ENCODE results near the gene GPC3.

GPC3 gene

DNA sequence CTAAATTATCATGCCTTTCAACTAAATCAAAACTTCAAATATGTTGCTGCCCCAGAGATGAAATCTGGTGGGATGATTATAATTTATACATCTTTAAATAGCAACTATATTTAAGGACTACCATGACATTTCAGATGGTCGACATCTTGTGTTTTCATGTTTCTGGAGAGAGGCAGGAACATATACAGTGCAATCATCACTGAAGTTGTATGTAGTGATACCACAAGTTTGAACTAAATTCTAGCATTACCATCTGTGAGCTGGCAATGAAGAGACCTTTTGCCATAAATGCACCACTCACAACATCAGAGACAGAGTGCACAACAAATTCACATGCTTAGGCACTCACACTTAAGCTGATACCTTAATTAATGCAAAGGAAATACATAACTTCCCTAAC lies 373.7 kb downstream of the GPC3 start:
- Histone ChIP-seq H3K36me3 (ENCODE audit: control insufficient read depth, insufficient read depth, low read length) (no peaks in the 10 kb centered on the region), H3K4me1 (ENCODE audit: control insufficient read depth, insufficient read depth, low read length) (no peaks in the 10 kb centered on the region), H3K27me3 (ENCODE audit: control insufficient read depth, insufficient read depth, low read length) (no peaks in the 10 kb centered on the region), H3K9me3 (ENCODE audit: control insufficient read depth, insufficient read depth, low read length) (no peaks in the 10 kb centered on the region), H3K4me3 (ENCODE audit: low read length) (no peak overlapping the region), H3K27ac (ENCODE audit: low read length) (no peak overlapping the region)
- WGBS (ENCODE audit: insufficient coverage, insufficient read length), result no CpG with 5 or more reads among the region's 1 CpG
- no peak for DNase-seq (ENCODE audit: low read depth, low spot score)

GRCh38 chrX:133610056-133610455 lies 375.3 kb downstream of the GPC3 start:
- Histone ChIP-seq H3K4me1 (ENCODE audit: control insufficient read depth, insufficient read depth, low read length) (no peaks in the 10 kb centered on the region), H3K27ac (ENCODE audit: low read length) (no peak overlapping the region), H3K9me3 (ENCODE audit: control insufficient read depth, insufficient read depth, low read length) (no peaks in the 10 kb centered on the region), H3K36me3 (ENCODE audit: control insufficient read depth, insufficient read depth, low read length) (no peaks in the 10 kb centered on the region), H3K4me3 (ENCODE audit: low read length) (no peak overlapping the region), H3K27me3 (ENCODE audit: control insufficient read depth, insufficient read depth, low read length) (no peaks in the 10 kb centered on the region)
- no CpG with 5 or more reads among the region's 1 CpG for WGBS (ENCODE audit: insufficient coverage, insufficient read length)
- no peak for DNase-seq (ENCODE audit: low read depth, low spot score)

GRCh38 chrX:133609166-133609565 lies 376.2 kb downstream of the GPC3 start:
- Histone ChIP-seq H3K36me3 (ENCODE audit: control insufficient read depth, insufficient read depth, low read length) (no peaks in the 10 kb centered on the region), H3K27ac (ENCODE audit: low read length) (no peak overlapping the region), H3K27me3 (ENCODE audit: control insufficient read depth, insufficient read depth, low read length) (no peaks in the 10 kb centered on the region), H3K4me3 (ENCODE audit: low read length) (no peak overlapping the region), H3K9me3 (ENCODE audit: control insufficient read depth, insufficient read depth, low read length) (no peaks in the 10 kb centered on the region), H3K4me1 (ENCODE audit: control insufficient read depth, insufficient read depth, low read length) (no peaks in the 10 kb centered on the region)
- WGBS (ENCODE audit: insufficient coverage, insufficient read length), result no CpG with 5 or more reads among the region's 4 CpGs
- no peak for DNase-seq (ENCODE audit: low read depth, low spot score)

GRCh38 chrX:133608406-133608805 lies 377.0 kb downstream of the GPC3 start:
- H3K4me3 ChIP-seq (ENCODE audit: low read length), result no peak overlapping the region
- H3K27me3 ChIP-seq (ENCODE audit: control insufficient read depth, insufficient read depth, low read length), result no peaks in the 10 kb centered on the region
- no CpG with 5 or more reads among the region's 2 CpGs for WGBS (ENCODE audit: insufficient coverage, insufficient read length)
- no peaks in the 10 kb centered on the region for H3K4me1 ChIP-seq (ENCODE audit: control insufficient read depth, insufficient read depth, low read length)
- H3K27ac ChIP-seq (ENCODE audit: low read length), result no peak overlapping the region
- no peaks in the 10 kb centered on the region for H3K36me3 ChIP-seq (ENCODE audit: control insufficient read depth, insufficient read depth, low read length)
- H3K9me3 ChIP-seq (ENCODE audit: control insufficient read depth, insufficient read depth, low read length), result no peaks in the 10 kb centered on the region
- DNase-seq (ENCODE audit: low read depth, low spot score), result no peak

GRCh38 chrX:133607419-133608348 lies 377.7 kb downstream of the GPC3 start:
- no peak for DNase-seq (ENCODE audit: low read depth, low spot score)
- Histone ChIP-seq H3K36me3 (ENCODE audit: control insufficient read depth, insufficient read depth, low read length) (no peaks in the 10 kb centered on the region), H3K27ac (ENCODE audit: low read length) (no peak overlapping the region), H3K9me3 (ENCODE audit: control insufficient read depth, insufficient read depth, low read length) (no peaks in the 10 kb centered on the region), H3K4me1 (ENCODE audit: control insufficient read depth, insufficient read depth, low read length) (no peaks in the 10 kb centered on the region), H3K27me3 (ENCODE audit: control insufficient read depth, insufficient read depth, low read length) (no peaks in the 10 kb centered on the region), H3K4me3 (ENCODE audit: low read length) (no peak overlapping the region)
- WGBS (ENCODE audit: insufficient coverage, insufficient read length), result no CpG with 5 or more reads among the region's 5 CpGs

DNA sequence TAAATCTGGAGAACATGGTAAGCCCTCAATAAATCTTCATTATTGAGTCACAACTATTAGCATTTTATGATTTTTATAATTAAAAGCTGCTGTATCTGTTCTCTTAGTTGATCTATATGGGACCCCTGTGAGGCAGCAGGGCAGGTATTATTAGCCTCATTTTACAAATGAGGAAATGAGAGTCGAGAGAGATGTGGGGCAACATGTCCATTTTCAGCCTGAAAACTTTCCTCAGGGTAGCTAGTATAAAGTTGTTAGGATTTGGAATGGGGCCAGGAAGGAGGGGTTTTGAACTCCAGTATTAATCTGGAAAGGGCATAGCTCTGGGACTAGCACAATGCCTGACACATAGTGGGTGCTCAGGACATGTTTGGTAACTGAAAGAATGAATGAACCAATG lies 378.4 kb downstream of the GPC3 start:
- H3K27ac ChIP-seq (ENCODE audit: low read length), result no peak overlapping the region
- H3K4me1 ChIP-seq (ENCODE audit: control insufficient read depth, insufficient read depth, low read length), result no peaks in the 10 kb centered on the region
- H3K27me3 ChIP-seq (ENCODE audit: control insufficient read depth, insufficient read depth, low read length), result no peaks in the 10 kb centered on the region
- DNase-seq (ENCODE audit: low read depth, low spot score), result no peak
- H3K9me3 ChIP-seq (ENCODE audit: control insufficient read depth, insufficient read depth, low read length), result no peaks in the 10 kb centered on the region
- no peak overlapping the region for H3K4me3 ChIP-seq (ENCODE audit: low read length)
- H3K36me3 ChIP-seq (ENCODE audit: control insufficient read depth, insufficient read depth, low read length), result no peaks in the 10 kb centered on the region
- WGBS (ENCODE audit: insufficient coverage, insufficient read length), result no CpG with 5 or more reads among the region's 1 CpG

- Histone ChIP-seq H3K9me3 (ENCODE audit: control insufficient read depth, insufficient read depth, low read length) (no peaks in the 10 kb centered on the region), H3K27ac (ENCODE audit: low read length) (no peak overlapping the region), H3K36me3 (ENCODE audit: control insufficient read depth, insufficient read depth, low read length) (no peaks in the 10 kb centered on the region), H3K27me3 (ENCODE audit: control insufficient read depth, insufficient read depth, low read length) (no peaks in the 10 kb centered on the region), H3K4me1 (ENCODE audit: control insufficient read depth, insufficient read depth, low read length) (no peaks in the 10 kb centered on the region), H3K4me3 (ENCODE audit: low read length) (no peak overlapping the region)
- WGBS (ENCODE audit: insufficient coverage, insufficient read length), result no CpG with 5 or more reads among the region's 7 CpGs
- no peak for DNase-seq (ENCODE audit: low read depth, low spot score)
These were observed 380.6 kb downstream of the GPC3 start for GRCh38 chrX:133604801-133605200.

- no CpG with 5 or more reads among the region's 4 CpGs for WGBS (ENCODE audit: insufficient coverage, insufficient read length)
- no peaks in the 10 kb centered on the region for H3K27me3 ChIP-seq (ENCODE audit: control insufficient read depth, insufficient read depth, low read length)
These were observed 382.5 kb downstream of the GPC3 start for GRCh38 chrX:133602881-133603280.

GRCh38 chrX:133601116-133601515 lies 384.3 kb downstream of the GPC3 start:
- Histone ChIP-seq H3K4me3 (ENCODE audit: low read length) (no peak overlapping the region), H3K4me1 (ENCODE audit: control insufficient read depth, insufficient read depth, low read length) (no peaks in the 10 kb centered on the region), H3K27me3 (ENCODE audit: control insufficient read depth, insufficient read depth, low read length) (no peaks in the 10 kb centered on the region), H3K36me3 (ENCODE audit: control insufficient read depth, insufficient read depth, low read length) (no peaks in the 10 kb centered on the region), H3K9me3 (ENCODE audit: control insufficient read depth, insufficient read depth, low read length) (no peaks in the 10 kb centered on the region), H3K27ac (ENCODE audit: low read length) (no peak overlapping the region)
- no CpG with 5 or more reads among the region's 4 CpGs for WGBS (ENCODE audit: insufficient coverage, insufficient read length)
- DNase-seq (ENCODE audit: low read depth, low spot score), result no peak

More at GRCh38 chrX:133602881-133603280, 382.5 kb downstream of the GPC3 start:
- H3K27ac ChIP-seq (ENCODE audit: low read length), result no peak overlapping the region
- no peak overlapping the region for H3K4me3 ChIP-seq (ENCODE audit: low read length)
- no peaks in the 10 kb centered on the region for H3K4me1 ChIP-seq (ENCODE audit: control insufficient read depth, insufficient read depth, low read length)
- H3K9me3 ChIP-seq (ENCODE audit: control insufficient read depth, insufficient read depth, low read length), result no peaks in the 10 kb centered on the region
- H3K36me3 ChIP-seq (ENCODE audit: control insufficient read depth, insufficient read depth, low read length), result no peaks in the 10 kb centered on the region
- DNase-seq (ENCODE audit: low read depth, low spot score), result no peak

DNA sequence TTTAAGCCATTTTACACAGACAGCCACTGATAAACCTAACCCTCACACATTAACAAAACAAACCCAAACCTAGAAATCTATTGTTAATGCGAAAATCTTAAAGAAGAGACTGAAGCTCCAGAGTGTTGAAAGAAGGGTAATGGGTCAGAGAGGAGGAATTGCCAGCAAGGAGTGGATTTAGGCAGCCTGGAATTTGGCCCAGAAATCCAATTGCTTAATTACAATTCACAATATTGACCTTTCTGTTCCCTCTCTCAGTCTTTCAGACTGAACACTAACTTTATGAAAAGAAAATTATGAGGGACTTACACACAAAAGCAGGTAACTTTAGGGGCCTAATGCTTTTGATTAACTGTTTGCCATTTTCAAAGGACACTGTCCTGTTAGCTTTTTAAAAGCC lies 384.9 kb downstream of the GPC3 start:
- no peaks in the 10 kb centered on the region for H3K27me3 ChIP-seq (ENCODE audit: control insufficient read depth, insufficient read depth, low read length)
- no peak overlapping the region for H3K4me3 ChIP-seq (ENCODE audit: low read length)
- no peaks in the 10 kb centered on the region for H3K36me3 ChIP-seq (ENCODE audit: control insufficient read depth, insufficient read depth, low read length)
- no peaks in the 10 kb centered on the region for H3K9me3 ChIP-seq (ENCODE audit: control insufficient read depth, insufficient read depth, low read length)
- no peak for DNase-seq (ENCODE audit: low read depth, low spot score)
- H3K27ac ChIP-seq (ENCODE audit: low read length), result no peak overlapping the region
- WGBS (ENCODE audit: insufficient coverage, insufficient read length), result no CpG with 5 or more reads among the region's 1 CpG
- no peaks in the 10 kb centered on the region for H3K4me1 ChIP-seq (ENCODE audit: control insufficient read depth, insufficient read depth, low read length)
